ENCODE measurements around the gene GPR137B.
"Not testable (repeated sequence)": the region's sequence is repeated elsewhere in the genome, so short reads cannot be mapped to it uniquely, and the experiment has no call there.

The GPR137B gene

DNA sequence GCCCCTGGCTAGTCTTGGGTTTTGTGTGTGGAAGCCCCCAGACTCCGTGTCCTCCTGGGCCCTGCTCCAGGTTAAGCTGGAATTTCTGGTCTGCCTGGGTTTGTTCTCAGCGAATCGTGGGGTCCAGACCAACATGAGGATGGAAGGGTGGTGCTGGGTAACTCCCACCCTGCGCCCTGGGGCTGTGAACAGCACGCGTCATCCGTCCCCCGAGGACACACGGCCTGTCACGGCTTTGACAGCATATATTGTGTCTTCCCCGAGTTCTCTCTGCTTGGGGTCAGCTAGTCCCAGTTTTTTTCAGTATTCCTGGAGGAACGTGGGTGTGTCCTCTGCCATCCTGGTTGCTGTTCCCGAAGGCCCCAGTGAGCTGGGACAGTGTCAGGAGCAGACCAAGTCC is 11.8 kb downstream of the GPR137B start:
- no peak for DNase-seq
- in situ Hi-C loops (cut with HindIII; ENCODE audit: low pct_ligation_motif_present, low pct_unique_long_range_greater_than_20kb, low sequenced_read_pairs): no loop called here

DNA sequence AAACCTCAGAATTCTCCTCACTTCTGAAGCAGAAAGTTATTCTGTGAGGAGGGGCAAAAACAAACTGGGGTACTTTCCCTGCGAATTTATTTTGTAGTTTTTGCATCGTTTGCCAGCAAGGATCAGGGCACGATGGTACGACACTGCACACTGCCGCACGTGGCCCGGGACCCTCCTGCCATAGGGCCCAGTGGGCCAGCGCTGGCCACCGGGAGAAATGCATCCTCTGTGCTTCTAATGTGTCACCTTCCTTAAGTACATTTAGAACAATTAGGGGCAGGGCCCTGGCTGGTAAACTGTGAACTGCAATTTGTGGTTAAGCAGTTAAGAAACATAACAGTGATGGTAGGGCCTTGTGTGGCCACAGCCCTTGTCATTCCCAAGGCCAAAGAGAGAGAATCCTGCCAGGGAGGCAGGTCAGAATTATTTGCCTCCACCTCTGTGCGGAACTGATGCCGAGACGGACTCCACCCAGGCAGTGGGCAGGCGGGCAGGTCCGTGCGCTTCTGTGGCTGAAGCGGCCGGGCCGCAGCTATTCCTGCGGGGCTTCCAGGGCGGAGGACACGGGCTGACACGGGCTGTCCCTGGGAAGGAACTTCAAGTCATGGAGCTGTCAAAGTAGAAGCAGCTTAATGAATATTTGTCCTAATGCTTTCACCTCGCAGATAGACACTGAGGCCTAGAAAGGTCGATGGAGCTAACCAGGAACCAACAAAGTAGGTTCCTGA is 12.5 kb downstream of the GPR137B start:
- in situ Hi-C loops (cut with HindIII; ENCODE audit: low pct_ligation_motif_present, low pct_unique_long_range_greater_than_20kb, low sequenced_read_pairs): no loop called here
- no peak for DNase-seq

DNA sequence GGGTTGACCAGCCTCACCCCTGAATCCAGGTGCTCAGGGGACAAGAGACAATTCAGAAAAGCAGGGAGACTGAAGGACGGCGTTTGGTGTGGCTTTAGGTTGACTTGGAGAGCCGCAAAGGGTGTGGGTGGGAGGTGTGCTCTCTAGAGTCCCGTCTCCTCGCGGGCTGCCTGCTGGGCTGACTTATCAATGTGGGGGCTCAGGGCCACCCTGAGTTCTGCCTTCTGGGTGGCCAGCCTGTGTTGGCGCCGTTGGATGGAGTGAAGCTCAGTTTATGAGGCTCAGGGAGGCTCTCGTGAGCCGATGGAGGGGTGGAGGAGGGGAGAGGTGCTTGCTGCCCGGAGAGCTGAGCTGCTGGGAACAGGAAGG is 13.0 kb downstream of the GPR137B start:
- no peak for DNase-seq

DNA sequence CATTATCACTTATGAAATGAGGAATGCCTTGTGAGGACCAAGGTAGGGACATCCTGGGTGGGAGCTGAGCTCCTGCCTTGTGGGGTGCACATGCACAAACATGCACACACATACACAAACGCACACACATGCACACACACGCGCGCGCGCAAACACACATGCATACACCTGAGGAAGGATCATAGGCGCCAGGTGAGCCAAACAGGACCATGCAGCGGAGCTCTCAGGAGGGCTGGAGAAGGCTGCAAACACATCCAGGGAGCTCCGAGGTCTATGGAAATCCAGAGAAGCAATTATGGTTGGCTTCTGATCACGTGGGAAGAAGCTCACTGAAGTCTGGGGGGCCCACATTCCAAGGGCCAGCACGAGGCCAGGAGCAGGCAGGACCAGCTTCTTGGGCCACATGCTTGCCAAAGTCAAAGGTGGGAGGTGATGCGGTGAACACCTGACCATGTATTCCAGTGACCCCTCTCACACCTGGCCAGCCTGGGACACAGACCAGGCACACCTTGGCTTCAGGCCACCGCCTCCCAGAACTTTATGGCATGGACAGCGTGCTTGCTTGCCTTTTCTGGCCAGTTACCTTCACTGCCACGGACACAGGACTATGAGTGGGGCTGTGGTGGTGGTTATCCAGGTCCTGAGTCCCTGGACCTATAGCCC is 13.6 kb downstream of the GPR137B start:
- DNase-seq: no peak
- in situ Hi-C loops (cut with HindIII; ENCODE audit: low pct_ligation_motif_present, low pct_unique_long_range_greater_than_20kb, low sequenced_read_pairs): no loop called here

More for the DNA sequence above, 13.0 kb downstream of the GPR137B start:
- in situ Hi-C loops (cut with HindIII; ENCODE audit: low pct_ligation_motif_present, low pct_unique_long_range_greater_than_20kb, low sequenced_read_pairs): no loop called here

DNA sequence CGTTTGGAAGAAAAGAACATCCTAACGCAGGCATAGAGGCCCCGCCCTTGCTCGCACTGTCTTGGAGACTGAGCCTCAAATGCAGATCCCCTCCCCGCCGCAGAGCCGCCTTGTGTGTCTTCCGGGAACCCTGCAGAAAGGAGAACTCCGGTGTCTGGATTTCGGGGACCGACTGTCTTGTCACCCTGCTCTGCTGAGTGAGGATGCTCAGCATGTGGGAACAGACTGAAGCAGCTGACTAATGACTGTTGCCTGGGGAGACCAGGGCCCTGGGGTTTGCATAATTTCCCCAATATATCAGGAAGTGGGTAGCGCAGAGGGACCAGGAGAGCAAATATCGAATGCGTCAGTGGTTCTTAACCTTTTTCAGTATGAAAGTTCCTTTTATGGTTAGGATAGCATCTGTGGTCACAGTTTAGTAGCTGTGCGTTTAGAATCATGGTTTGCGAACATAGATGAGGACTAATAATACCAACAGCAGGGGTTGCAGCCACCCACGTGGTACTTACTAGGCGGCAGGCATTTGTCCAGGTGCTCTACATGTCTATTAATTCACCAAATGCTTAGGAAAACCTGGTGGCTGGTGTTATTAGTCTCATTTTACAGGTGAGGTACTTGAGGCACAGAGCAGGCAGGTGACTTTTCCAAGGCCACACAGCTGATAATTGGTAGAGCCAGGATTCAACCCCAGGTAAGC is 14.3 kb downstream of the GPR137B start:
- no peak for DNase-seq
- in situ Hi-C loops (cut with HindIII; ENCODE audit: low pct_ligation_motif_present, low pct_unique_long_range_greater_than_20kb, low sequenced_read_pairs): no loop called here

DNA sequence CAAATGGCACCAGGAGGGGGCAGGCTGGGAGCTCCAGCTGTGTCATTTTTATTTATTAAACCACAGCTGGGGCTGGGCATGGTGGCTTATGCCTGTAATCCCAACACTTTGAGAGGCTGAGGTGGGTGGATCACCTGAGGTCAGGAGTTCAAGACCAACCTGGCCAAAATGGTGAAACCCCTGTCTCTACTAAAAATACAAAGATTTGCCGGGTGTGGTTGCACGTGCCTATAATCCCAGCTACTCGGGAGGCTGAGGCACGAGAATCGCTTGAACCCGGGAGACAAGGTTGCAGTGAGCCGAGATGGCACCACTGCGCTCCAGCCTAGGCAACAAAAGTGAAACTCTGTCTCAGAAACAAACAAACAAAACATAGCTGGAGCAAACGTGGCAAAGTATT is 15.7 kb downstream of the GPR137B start:
- in situ Hi-C loops (cut with HindIII; ENCODE audit: low pct_ligation_motif_present, low pct_unique_long_range_greater_than_20kb, low sequenced_read_pairs); DNase-seq: not testable (repeated sequence)

DNA sequence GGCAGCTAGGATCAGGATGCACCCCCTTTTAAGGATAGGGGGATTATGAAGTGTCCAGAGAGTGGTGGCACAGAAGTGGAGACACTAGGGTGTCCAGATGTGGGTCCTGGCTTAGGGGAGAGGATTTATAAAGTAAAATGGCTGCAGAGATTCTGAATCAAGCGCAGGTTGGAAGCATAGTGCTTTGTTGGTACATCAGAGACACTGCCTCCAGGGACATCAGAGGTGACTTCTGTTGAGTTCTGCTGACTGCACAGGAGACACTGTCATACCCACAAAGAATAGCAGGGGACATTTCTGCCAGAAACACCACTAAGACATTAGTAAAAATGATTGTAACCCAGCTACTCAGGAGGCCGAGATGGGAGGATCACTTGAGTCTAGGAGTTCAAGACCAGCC is 16.4 kb downstream of the GPR137B start:
- in situ Hi-C loops (cut with HindIII; ENCODE audit: low pct_ligation_motif_present, low pct_unique_long_range_greater_than_20kb, low sequenced_read_pairs): no loop called here
- no peak for DNase-seq

DNA sequence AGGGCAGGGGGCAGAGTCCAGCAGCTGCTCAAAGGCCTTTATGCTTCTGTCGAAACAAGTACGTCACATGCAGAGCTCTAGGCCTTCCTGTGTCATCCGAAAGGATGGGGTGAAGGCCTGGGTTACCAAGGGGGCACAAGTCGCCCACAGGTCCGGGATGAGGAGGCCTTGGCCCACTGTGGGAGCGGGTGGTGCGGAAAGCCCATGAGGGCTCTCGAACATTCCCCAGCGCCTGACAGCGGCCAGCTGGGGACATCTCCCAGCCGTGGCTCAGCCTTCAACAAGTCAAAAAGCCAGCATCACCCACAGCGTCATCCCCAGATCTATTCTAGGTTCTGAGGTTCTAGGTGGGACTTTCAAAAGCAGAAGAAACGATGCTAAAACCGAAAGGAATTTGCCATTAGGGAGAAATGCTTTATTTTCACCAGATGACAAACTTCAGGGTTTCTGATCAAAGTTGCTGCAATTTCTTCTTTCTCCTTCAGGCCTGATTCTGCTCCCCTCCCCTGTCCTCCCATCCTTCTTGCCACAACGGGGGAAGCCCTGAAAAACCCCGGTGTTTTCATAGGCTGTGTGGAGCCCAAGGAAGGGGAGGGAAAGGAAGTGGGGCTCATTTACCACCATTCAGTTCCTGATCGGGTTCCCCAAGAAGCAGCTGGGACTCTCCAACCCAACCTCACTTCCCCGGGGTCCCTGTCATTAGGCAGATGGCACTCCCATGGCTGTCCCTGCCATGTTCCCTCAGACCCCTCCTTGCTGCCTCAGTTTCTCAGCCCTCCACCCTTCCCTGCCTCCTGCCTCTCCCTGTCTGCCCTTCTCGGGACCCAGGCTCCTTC is 17.6 kb downstream of the GPR137B start:
- in situ Hi-C loops (cut with HindIII; ENCODE audit: low pct_ligation_motif_present, low pct_unique_long_range_greater_than_20kb, low sequenced_read_pairs): no loop called here
- DNase-seq: no peak

DNA sequence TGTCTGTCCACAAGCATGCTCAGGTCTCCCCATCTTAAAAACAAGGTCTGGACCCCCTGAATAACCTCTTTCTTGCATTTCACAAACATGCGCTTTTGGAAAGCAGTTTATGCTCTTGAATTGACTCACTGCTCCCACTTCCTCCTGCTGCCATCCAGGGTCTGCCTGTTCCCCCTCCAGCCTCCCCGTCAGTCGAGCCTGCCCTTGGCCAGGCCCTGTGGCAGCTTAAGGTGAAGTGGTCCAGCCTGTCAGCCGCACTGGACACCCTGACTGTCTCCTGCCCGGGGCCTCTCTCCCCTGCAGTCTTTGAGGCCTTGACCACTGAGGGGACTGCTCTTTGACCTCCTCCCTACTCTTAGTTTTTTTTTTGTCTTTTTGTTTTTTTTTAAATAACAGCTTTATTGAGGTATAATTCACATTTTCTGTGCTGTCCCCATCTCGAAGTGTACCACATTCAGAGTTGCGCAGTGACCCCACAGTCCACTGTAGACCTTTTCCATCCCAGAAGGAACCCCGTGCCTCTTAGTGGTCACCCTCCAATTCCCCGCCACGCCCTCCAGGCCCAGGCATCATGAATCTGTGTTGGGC is 18.3 kb downstream of the GPR137B start:
- DNase-seq: no peak
- in situ Hi-C loops (cut with HindIII; ENCODE audit: low pct_ligation_motif_present, low pct_unique_long_range_greater_than_20kb, low sequenced_read_pairs): no loop called here

DNA sequence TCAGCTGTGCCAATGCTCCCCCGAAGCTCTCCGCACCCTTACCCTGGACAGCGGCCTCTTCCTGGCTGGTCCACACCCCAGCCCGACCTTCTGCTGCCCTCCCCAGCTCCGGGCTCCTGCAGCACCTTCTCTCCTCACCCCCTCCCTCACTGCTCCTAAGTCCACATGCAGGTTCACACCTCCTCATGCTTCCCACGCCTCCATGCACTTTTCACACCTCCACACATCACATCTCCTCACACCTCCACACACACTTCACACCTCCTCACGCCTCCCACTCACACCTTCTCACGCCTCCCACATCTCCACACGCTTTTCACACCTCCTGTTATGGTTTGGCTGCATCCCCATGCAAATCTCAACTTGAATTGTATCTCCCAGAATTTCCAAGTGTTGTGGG is 18.9 kb downstream of the GPR137B start:
- no peak for DNase-seq
- in situ Hi-C loops (cut with HindIII; ENCODE audit: low pct_ligation_motif_present, low pct_unique_long_range_greater_than_20kb, low sequenced_read_pairs): no loop called here

DNA sequence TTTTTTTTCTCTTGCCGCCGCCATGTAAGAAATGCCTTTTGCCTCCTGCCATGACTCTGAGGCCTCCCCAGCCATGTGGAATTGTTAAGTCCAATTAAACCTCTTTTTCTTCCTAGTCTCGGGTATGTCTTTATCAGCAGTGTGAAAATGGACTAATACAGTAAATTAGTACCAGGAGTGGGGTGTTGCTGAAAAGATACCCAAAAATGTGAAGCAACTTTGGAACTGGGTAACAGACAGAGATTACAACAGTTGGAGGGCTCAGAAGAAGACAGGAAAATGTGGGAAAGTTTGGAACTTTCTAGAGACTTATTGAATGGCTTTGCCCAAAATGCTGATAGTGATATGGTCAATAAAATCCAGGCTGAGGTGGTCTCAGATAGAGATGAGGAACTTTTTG is 19.4 kb downstream of the GPR137B start:
- DNase-seq; in situ Hi-C loops (cut with HindIII; ENCODE audit: low pct_ligation_motif_present, low pct_unique_long_range_greater_than_20kb, low sequenced_read_pairs): not testable (repeated sequence)

DNA sequence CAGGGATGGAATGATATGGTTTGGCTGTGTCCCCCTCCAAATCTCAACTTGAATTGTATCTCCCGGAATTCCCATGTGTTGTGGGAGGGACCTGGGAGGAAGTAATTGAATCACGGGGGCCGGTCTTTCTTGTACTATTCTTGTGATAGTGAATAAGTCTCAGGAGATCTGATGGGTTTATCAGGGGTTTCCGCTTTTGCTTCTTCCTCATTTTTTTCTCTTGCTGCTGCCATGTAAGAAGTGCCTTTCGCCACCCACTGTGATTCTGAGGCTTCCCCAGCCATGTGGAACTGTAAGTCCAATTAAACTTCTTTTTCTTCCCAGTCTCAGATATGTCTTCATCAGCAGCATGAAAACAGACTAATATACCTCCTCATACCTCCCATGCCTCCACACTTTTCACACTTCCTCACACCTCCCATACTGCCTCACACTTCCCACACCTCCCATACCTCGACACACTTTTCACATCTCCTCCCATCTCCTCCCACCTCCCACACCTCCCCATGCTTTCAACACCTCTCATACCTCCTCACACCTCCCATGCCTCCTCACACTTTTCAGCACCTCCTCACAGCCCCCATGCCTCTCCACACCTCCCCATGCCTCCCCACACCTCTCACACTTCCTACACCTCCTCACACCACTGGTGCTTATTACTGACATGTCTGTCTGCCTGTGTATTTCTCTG is 21.3 kb downstream of the GPR137B start:
- no peak for DNase-seq

DNA sequence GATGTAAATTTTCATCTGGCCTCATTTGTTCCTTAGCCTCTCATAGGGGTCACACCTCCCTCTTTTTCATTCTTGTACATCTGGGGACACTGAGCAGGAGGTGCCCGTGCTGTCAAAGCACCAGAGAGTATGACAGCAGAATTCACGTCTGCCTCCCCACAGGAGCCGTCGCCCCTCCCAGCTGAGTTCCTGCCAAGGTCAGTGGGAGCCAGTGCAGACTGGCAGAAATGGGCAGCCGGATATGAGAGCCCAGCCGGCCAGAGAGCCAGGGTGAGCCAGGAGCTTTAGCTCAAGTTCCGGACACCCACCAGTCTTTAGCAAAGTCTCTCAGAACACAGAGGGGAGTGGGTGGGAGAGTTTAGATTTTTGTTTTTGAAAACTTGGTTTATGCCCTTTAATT is 21.9 kb downstream of the GPR137B start:
- in situ Hi-C loops (cut with HindIII; ENCODE audit: low pct_ligation_motif_present, low pct_unique_long_range_greater_than_20kb, low sequenced_read_pairs): no loop called here
- DNase-seq: no peak

More for the DNA sequence above, 21.3 kb downstream of the GPR137B start:
- in situ Hi-C loops (cut with HindIII; ENCODE audit: low pct_ligation_motif_present, low pct_unique_long_range_greater_than_20kb, low sequenced_read_pairs): no loop called here

DNA sequence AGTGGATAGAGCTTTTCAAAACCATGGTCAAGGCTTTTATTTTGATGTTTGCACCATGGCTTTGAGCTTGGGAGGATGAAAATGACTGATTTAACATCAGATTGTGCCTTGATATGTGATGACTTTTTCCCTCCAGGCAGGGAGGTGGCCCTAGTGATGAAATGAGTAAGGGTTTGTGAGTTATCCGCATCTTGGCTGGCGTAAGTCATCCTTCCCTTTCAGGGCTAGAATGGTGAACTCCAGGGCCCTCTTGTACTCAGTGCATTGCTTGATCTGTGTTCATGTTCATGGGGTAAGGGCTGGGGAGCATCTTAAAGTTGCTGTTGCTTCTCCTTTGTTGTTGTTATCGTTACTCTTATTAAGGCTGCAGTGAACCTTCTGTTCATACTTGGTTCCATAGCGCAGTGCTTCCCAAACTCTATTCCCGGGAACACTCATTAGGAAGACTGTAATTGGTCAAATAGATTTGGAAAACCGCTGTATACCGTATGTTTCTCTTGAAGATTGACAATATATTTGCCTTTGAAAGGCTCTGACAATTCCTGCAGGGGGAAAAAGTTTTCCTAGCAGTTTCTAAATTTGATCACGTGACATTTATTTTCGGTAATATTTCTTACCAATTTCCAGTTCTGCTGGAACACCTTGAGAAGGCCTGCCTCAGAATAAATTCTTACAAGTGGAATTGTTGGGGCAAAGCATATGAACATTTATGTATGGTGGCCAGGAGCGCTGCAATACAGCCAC is 23.1 kb downstream of the GPR137B start:
- DNase-seq: no peak
- in situ Hi-C loops (cut with HindIII; ENCODE audit: low pct_ligation_motif_present, low pct_unique_long_range_greater_than_20kb, low sequenced_read_pairs): no loop called here

DNA sequence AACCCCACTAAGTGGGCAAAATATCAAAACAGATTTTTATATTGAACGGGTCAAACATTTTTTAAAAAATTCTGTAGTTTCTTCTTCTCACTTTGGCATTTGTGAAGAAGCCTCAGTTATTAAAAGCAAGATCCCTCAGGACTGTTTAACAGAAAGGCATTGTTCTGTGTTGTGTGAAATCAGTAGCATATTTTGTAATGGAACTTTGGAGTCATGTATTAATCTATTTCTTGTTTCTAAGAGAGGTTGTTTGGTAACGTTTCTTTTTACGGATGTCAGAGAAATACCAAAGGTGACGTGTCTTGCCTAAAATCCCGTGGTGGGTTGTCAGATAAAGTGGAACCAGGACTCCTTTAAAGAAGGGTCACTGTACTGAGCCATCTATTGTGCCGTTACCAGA is 23.7 kb downstream of the GPR137B start:
- in situ Hi-C loops (cut with HindIII; ENCODE audit: low pct_ligation_motif_present, low pct_unique_long_range_greater_than_20kb, low sequenced_read_pairs): no loop called here
- no peak for DNase-seq

DNA sequence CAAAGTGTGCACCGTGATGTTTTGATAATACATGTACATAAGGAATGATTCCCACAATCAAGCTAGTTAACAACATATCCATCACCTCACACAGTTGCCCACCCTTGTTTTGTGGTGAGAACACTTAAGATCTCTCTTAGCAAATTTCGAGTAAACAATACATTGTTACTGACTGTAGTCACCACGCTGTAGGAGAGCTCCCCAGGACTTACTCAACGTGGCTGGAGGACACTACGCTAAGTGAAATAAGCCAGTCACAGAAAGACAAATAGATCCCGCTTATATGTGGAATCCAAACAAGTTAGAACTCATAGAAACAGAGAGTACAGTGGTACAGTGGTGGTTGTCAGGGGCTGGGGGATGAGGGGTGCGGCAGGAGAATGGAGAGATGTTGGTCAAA is 24.8 kb downstream of the GPR137B start:
- in situ Hi-C loops (cut with HindIII; ENCODE audit: low pct_ligation_motif_present, low pct_unique_long_range_greater_than_20kb, low sequenced_read_pairs): no loop called here
- DNase-seq: no peak

DNA sequence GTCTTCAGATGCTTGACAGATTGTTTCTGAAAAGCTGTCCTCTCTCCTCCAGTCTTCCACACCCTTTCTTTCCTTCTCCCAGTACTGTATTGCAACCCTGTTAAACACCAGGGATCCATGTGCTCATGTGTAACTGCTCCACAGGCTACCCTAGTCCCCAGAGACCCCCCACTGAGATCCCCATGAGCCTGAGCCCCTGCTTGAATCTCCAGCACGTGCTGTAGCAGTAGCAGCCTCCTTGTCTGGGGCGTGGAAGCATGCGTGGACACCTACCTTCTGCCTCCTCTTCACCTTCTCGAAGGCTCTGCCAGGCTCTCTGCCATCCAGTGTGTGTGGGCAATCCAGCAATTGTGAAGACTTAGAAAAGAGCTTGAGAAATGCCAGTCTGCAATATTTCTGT is 25.2 kb downstream of the GPR137B start:
- DNase-seq: no peak
- in situ Hi-C loops (cut with HindIII; ENCODE audit: low pct_ligation_motif_present, low pct_unique_long_range_greater_than_20kb, low sequenced_read_pairs): no loop called here

Data from ACHN (cell line).